ENCODE results near the gene MPP7. TPM values are rescaled to one million over a fixed set of nuclear protein-coding genes. Genes with fewer than 3 reads are reported as not detected.
A peak's percentile ranks its signal among the peaks of the same experiment; 100 is the strongest.

Gene MPP7
- total and polyA plus RNA-seq, 2 of the 8 experiments (the other 6 are each of a cell fraction or from before 2014, with no cell fraction given) = 1.9 to 9.3 TPM

DNA sequence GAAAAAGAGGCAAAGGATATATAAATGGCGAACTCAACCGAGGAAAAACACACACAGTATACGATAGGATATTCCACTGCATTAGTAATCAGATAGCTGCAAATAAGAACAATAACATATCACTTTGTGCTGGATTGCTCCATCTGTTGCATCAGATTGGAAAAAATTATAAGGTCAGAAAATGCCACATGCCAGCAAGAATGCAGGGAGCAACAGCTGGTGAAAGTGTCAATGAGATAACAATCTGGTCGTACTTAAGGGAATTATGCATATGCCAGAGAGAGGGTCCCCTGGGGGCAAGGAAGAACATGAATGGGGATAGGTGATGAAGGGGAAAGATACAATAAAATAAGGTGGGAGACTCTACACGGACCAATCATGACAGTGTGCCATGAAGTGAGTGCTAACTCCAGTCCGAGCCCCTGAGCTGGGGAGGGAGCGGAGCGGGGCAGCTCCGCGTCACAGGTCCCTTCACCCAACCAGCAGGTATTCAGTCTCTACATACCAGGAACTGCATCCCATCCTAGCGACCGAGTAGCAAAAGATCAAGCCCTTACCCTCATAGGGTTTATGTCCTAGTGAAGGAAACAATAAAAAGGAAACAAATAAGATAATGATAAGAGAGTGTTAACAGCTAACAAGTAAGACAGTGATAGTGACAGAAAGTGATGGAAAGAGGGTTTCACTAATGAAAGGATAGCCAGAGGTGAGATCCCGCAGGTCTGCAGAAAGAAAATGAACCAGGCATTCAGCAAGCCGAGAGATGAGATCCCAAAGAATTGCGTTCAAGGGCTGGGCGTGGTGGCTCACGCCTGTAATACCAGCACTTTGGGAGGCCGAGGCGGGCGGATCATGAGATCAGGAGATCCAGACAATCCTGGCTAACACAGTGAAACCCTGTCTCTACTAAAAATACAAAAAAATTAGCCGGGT, 9.4 kb downstream of the MPP7 start (continued):
- TF ChIP-seq SIN3A (conservative IDR thresholded peaks at IDR 0.05 in 1 of 2, IDR thresholded peaks at IDR 0.05 in 1 of 2; ENCODE audit: low read depth in 1 of 2, low read length in 2 of 2) (no peak), POU5F1 (IDR thresholded peaks at IDR 0.05; ENCODE audit: low read depth, low read length) (no peak), ASH2L (IDR thresholded peaks at IDR 0.05; ENCODE audit: low read length) (peak; percentile 76), TBP (IDR thresholded peaks at IDR 0.05; ENCODE audit: low read depth, low read length) (no peak), CREB1 (IDR thresholded peaks at IDR 0.05) (no peak), NANOG (IDR thresholded peaks at IDR 0.05; ENCODE audit: insufficient read depth, low read depth, low read length, poor library complexity, severe bottlenecking) (no peak)
- TF ChIP-seq, protein P1, sequence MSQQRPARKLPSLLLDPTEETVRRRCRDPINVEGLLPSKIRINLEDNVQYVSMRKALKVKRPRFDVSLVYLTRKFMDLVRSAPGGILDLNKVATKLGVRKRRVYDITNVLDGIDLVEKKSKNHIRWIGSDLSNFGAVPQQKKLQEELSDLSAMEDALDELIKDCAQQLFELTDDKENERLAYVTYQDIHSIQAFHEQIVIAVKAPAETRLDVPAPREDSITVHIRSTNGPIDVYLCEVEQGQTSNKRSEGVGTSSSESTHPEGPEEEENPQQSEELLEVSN (IDR thresholded peaks at IDR 0.05) = no peak
- TF ChIP-seq, protein P2, sequence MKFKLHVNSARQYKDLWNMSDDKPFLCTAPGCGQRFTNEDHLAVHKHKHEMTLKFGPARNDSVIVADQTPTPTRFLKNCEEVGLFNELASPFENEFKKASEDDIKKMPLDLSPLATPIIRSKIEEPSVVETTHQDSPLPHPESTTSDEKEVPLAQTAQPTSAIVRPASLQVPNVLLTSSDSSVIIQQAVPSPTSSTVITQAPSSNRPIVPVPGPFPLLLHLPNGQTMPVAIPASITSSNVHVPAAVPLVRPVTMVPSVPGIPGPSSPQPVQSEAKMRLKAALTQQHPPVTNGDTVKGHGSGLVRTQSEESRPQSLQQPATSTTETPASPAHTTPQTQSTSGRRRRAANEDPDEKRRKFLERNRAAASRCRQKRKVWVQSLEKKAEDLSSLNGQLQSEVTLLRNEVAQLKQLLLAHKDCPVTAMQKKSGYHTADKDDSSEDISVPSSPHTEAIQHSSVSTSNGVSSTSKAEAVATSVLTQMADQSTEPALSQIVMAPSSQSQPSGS (IDR thresholded peaks at IDR 0.05; ENCODE audit: low read length) = no peak

Measured in H1 (cell line).